Fibroblast of the aortic adventitia (primary cell): ENCODE measurements around the gene LAIR2. TPM values are rescaled to one million over a fixed set of nuclear protein-coding genes. Genes with fewer than 3 reads are reported as not detected.

Source experiments
- DNase-seq: peaks from one replicate; pipeline ENCODE4 v3.0.0-alpha.2; 2010; ENCODE audit warnings: low read depth
- H3K4me3 ChIP-seq: 2 replicates; pipeline ENCODE4 v1.5.1; 2011; ENCODE audit warnings: low read depth, mild to moderate bottlenecking, control low read depth, low read length, moderate library complexity
- CTCF ChIP-seq: IDR thresholded peaks from 2 replicates; pipeline ENCODE4 v1.5.1; 2011; ENCODE audit warnings: mild to moderate bottlenecking, low read length, control low read depth, inconsistent platforms; ENCODE audit not compliant: insufficient read depth
- total RNA-seq: library from RNA; depleted of rRNA; stranded (reverse); fragments of >200 nt; gene quantifications from 2 replicates; pipeline ENCODE4 v1.2.3, GENCODE V29; 2012; ENCODE audit warnings: low replicate concordance

Gene LAIR2
- total RNA-seq, 1 donor, result not detected

GRCh38 chr19:54462047-54462654 is 40.5 kb upstream of the LAIR2 start:
- no peak for TF ChIP-seq CTCF
- no peak for DNase-seq
- H3K4me3 ChIP-seq, result peak overlapping the region; percentile 75

GRCh38 chr19:54462655-54463530 is 39.7 kb upstream of the LAIR2 start:
- peak overlapping the region; percentile 75 for H3K4me3 ChIP-seq
- peak; percentile 16 for TF ChIP-seq CTCF
- DNase-seq, result peak; percentile 69

- H3K4me3 ChIP-seq, result peak within 1 kb of the TSS; percentile 75
- no peak for TF ChIP-seq CTCF
Observed at GRCh38 chr19:54463531-54464043, 39.0 kb upstream of the LAIR2 start, which contains the start of gene LENG9. LENG9 (minus strand) TSS chr19:54463778; CDS start chr19:54463526, 252 bp downstream.

GRCh38 chr19:54464044-54464629 is 38.5 kb upstream of the LAIR2 start:
- peak; percentile 56 for DNase-seq
- peak overlapping the region; percentile 59 for H3K4me3 ChIP-seq
- TF ChIP-seq CTCF, result no peak

More at GRCh38 chr19:54463531-54464043, 39.0 kb upstream of the LAIR2 start, which contains the start of gene LENG9:
- DNase-seq, result peak; percentile 98

GRCh38 chr19:54464630-54465425 is 37.8 kb upstream of the LAIR2 start:
- TF ChIP-seq CTCF, result no peak
- DNase-seq, result peak; percentile 62
- peak overlapping the region; percentile 59 for H3K4me3 ChIP-seq
